ENCODE measurements around the gene LRRK1.

LRRK1 gene

DNA sequence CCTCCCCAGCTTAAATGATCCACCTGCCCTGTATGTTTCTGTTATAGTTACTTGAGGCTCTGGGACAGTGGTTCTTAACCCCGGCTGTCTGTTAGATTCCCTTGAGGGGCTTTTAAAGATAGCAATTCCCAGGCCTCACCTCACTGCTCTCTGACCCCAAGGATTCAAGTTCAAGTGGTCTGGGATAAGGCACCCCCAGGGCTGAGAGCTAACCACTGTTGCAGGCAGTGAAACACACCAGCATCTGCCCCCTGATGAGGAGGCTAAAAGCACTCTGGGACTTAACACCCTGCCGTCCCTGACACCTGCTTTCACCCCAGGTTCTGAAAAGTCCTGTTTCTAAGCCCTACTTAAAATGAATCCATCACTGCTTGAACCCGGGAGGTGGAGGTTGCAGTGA is 103.7 kb downstream of the LRRK1 start:
- no peak for DNase-seq (ENCODE audit: low spot score)

DNA sequence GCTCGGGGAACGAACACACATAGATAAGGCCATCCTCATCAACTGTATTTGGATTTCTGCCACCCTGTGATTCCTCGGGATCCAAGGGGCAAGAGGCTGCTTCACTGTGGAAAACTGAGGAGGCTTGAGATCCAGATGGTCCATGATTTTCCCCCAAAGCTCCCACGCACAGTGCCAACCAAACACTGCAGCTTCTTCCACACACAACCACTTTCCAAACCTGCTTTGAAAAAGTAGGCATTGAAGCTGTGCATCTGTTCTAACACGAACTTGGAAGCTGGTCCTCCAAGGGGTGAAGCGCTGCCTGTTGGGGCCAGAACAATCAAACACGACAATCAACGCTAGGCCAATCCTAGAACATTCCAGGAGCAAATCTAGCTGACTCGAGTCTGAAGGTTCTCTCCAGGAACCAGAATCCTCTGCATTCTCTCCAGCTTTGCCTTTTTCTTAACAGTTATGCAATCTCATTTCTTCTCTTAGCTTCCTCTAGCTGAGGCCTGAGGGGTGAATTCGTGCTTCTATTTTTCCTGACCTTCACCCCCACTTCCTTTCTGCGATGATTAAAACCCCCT is 104.4 kb downstream of the LRRK1 start:
- no peak for DNase-seq (ENCODE audit: low spot score)

DNA sequence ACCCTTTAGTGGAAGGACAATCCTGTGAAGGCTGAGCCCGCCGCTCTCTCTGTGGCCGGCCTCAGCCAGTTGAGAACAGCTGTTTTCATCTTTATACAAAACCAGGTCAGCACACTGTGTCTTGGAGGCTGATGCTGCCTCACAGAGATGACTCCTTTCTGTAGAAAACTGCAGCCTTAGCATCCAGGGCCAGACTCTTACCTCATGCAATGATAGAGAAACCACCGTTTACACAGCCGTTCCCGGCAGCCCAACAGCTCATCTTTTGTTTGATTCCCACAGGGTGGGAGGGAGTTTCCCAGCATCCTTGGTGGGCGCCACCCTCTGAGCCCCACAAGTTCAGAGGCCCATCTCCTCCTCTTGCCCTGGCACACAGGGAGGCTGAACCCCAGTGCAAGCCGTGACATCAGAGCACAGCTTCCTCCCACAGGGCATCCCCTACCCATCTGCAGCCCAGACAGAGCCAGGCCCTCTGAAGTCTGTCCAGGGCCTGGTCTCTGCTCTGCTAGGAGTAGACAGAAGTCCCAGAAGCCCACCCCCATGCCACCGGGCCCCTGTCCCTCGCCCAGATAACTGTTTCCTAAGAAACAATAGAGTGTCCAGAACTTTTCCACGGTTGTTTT is 105.0 kb downstream of the LRRK1 start:
- no peak for DNase-seq (ENCODE audit: low spot score)

DNA sequence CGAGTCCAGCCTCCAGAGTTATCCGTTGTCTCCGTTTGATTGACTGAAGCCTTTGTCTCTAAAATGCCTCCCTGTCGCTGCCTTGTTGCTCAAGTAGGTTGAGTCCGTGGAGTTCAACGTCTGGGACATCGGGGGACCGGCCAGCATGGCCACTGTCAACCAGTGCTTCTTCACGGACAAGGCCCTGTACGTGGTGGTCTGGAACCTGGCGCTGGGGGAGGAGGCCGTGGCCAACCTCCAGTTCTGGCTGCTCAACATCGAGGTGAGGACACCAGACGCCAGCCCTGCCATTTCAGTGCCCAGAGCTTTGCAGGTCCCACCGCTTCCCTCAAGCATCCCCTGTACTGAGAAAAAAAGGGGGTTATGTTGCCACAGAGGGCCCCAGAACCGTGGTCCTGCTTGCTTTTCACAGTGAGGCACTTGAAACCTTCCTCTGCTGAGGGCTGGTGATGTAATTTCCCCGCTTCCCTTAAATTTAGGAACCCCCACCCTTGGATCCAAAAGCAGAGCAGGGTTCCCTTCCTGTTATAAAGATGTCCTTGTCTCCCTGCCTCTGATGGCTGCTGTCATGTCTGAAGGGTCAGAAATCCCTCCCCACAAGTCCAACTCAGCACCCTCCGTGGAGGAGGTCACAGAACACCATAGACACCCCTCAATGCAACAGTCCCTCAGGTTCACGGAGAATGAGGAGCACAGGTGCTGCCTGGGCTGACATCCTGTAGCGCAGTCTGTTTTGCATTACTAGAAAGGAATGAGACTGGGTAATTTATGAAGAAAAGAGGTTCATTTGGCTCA is 105.7 kb downstream of the LRRK1 start:
- DNase-seq (ENCODE audit: low spot score): no peak

GRCh38 chr15:101025501-101025885 is 106.3 kb downstream of the LRRK1 start:
- DNase-seq (ENCODE audit: low spot score): no peak

DNA sequence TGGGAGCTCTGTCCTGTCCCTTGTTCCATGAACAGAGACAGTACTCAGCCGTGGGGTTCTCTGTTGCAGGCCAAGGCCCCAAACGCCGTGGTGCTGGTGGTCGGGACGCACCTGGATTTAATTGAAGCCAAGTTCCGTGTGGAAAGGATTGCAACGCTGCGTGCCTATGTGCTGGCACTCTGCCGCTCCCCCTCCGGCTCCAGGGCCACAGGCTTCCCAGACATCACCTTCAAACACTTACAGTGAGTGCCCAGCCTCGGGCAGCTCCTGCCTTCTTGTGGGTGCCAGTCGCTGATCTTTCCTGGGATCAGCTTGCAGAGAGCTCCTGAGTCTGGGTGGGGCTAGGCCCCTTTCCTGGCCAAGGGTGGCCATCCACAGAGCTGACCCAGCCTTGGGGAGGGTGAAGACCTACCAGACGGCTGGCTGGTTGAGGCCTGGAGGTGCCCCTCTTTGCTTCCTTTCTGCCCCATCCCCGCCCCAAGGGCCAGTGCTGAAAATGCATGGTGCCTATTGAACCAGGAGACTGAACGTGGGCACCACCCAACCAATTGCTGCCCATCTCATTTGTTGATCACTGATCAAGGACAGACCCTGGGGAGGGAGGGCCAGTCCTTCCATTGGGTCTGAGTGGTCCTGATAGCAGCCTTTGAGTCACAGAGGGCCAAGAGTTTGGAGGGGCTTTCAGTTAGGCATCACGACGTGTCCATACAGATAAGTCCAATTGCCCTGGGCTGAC is 106.9 kb downstream of the LRRK1 start:
- DNase-seq (ENCODE audit: low spot score): no peak

- DNase-seq (ENCODE audit: low spot score): no peak
Observed at GRCh38 chr15:101026656-101027272, 107.6 kb downstream of the LRRK1 start.

DNA sequence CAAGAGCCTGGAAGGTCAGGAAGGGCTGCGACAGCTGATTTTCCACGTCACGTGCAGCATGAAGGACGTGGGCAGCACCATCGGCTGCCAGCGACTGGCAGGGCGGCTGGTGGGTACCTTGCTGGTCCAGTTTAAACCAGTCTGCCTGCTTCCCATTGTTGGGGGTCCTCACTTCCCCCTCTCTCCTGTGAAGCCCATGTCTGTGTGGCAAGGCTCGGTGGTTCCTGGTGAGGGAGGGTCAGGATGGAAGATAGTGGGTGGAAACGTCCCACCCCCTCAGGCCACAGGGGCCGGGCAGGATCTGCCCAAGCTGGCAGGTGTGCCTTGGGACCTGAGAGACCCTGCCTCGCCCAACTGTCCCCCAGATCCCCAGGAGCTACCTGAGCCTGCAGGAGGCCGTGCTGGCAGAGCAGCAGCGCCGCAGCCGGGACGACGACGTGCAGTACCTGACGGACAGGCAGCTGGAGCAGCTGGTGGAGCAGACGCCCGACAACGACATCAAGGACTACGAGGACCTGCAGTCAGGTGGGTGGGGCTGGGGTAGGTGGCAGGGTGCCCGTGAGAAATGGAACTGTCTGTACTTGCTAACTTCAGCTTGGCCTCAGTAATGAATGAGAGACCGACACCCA is 108.2 kb downstream of the LRRK1 start:
- no peak for DNase-seq (ENCODE audit: low spot score)

- no peak for DNase-seq (ENCODE audit: low spot score)
Observed at GRCh38 chr15:101027920-101028319, 108.8 kb downstream of the LRRK1 start.

DNA sequence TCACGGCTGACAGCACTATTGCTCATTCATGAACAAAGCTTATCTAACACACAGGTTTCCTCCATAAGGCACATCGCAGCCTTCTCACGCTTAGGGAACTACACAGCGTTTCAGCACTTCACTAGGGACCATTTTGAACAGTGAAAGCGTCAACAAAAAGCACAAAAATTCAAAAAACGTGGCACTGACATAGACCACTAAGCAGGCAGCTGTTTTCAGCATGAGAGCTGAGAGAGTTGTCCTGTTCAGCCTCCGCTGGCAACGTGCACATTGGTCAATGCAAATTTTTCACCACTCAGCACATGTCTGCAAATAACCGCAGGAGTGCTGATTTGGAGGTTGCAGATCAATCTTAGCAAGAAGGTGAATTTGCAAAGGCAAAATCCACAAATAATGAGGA is 109.2 kb downstream of the LRRK1 start:
- DNase-seq (ENCODE audit: low spot score): no peak

DNA sequence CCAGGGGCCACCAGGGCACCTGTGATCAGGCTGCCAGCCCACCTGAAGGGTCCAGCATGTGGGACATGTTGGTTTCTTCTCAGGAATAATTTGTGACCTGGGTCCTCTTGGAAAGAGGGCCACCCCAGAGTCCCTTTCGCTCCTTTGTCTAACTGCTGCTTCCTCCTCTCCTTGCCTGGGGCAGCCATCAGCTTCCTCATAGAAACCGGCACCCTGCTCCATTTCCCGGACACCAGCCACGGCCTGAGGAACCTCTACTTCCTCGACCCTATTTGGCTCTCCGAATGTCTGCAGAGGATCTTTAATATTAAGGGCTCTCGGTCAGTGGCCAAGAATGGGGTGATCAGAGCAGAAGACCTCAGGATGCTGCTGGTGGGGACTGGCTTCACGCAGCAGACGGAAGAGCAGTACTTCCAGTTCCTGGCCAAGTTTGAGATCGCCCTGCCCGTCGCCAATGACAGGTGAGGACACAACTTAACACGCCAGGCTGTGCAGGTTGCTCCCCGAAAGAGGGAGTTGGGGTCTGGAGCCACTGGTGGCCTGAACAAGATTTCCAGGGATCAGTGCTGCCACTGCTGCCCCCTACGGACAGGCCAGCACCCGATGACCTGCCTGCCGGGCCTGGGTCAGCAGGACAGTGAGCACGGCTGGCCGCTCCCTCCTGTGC is 109.7 kb downstream of the LRRK1 start:
- no peak for DNase-seq (ENCODE audit: low spot score)

DNA sequence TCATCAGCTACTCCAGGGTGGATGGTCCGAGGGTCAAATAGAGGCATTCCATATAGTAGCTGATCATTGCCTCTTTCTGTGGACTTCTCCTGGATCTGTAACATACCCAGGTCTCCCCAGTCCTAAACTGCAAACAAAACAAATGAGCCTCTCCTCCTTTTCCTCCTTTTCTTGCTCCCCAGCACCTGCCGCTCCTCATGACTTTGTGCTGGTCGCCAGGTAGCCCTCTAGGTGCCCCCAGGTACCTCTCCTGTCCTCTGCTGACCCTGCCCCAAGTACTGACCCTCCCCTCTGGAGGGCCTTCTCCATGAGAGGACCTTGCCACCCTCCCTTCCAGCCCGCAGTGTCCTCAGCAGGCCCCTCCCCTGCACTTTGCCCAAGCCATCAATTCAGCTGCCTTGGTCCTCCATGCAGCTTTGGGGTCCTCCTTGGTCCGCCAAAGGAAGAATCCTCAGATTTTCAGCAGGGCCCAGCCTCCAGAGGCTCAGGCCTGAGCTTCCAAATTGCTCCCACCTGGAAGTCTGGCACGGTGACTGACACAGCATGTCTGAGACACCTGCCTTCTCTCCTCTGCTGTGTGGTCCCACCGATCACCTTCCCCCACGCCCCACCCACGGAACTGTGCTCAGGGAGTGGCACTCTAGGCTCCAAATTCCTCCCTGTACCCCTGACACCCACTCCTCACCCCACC is 111.0 kb downstream of the LRRK1 start:
- DNase-seq (ENCODE audit: low spot score): no peak

DNA sequence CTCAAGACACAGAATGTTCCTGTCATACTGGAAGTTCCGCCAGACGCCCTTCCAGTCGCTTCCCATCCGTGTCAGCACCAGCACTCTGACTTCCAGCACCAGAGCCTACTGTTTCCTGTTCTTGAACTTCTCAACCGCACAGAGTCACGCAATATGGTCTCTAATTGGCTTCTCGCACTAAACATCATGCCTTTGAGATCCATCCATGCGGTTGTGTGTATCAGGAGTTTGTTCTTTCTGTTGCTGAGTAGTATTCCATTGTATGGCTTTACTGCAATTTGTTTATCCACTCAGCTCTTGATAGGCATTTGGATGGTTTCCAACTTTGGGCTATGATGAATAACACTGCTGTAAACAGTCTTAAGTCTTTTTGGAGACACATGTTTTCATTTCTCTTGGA is 112.1 kb downstream of the LRRK1 start:
- no peak for DNase-seq (ENCODE audit: low spot score)

DNA sequence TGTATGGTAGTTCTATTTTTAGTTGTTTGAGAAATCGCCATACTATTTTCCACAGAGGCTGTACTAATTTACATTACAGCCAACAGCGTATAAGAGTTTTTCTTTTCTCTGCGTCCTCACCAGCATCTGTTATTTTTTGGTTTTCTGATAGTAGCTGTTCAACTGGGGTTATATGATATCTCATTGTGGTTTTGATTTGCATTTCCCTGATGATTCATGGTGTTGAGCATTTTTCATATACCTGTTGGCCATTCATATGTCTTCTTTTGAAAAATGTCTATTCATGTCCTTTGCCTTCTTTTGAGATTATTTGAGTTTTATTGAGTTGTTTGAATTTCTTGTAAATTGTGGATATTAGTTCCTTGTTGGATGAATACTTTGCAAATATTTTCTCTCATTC is 114.6 kb downstream of the LRRK1 start:
- DNase-seq (ENCODE audit: low spot score): no peak

GRCh38 chr15:101035611-101036010 is 116.5 kb downstream of the LRRK1 start:
- no peak for DNase-seq (ENCODE audit: low spot score)

DNA sequence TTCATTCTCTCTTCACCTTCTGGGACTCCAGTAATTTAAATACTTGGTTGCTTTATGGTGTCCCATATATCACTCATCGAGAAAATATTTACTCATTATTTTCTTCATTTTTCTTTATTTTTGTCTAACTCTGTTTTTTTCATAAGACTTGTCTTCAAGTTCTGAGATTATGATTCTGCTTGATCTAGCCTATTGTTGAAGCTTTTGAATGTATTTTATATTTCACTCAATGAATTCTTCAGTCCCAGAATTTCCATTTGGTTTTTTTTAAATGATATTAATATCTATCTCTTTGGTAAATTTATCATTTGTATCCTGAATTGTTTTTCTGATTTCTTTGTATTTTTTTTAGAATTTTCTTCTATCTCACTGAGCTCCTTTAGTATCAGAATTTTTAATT is 117.0 kb downstream of the LRRK1 start:
- no peak for DNase-seq (ENCODE audit: low spot score)

- DNase-seq (ENCODE audit: low spot score): no peak
Observed at GRCh38 chr15:101037090-101037830, 118.1 kb downstream of the LRRK1 start.

DNA sequence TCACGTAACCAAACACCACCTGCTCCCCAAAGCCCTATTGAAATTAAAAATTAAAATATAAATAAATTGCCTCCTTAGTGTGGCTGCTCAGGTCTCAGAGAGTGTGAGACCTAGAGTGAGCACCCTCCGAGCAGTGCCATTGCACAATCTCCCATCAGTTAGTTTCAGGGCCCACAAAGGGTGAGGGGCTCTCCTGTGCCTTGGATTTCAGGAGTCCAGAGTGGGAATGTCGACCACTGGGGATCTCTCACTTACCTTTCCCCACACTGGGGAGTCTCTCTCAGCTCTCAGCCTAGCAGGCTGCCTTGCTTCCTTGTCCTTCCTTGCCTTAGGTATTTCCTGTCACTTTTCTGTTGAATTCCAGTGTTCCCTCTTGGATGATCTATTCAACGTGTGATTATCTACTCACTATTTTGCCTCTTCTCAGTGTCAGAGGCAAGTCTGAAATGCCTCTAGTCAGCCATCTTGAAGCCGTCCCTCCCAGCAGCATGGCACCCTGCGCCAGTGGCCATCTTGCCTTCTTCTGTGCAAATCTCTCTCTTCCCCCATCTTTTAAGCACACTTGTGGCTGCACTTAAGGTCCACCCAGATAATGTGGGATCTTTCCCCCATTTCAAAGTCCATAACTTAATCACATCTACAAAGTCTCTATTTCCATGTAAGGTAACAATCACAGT is 119.3 kb downstream of the LRRK1 start:
- DNase-seq (ENCODE audit: low spot score): no peak

DNA sequence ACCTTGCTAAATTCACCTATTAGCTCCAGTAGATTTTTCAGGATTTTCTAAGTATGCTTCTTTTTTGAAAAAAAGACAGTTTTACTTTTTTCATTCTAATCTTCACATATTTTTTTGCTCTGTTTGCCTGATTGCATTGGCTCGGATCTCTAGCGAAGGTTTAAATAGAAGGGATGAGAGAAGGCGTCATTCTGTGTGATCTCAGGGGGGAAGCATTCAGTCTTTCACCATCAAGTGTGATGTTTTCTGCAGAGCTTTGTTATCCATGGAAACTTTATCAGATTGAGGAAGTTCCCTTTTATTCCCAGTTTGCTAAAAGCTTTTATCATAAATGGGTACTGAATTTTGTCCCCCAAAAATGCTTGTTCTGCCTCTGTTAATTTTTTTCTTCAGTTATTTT is 120.3 kb downstream of the LRRK1 start:
- no peak for DNase-seq (ENCODE audit: low spot score)
